Measurements from ENCODE around the gene GDF15. TPM values are rescaled to one million over a fixed set of nuclear protein-coding genes. Genes with fewer than 3 reads are reported as not detected.
"Not testable (repeated sequence)": the region's sequence is repeated elsewhere in the genome, so short reads cannot be mapped to it uniquely, and the experiment has no call there.

Gene GDF15
- total and polyA plus RNA-seq, 2 experiments from 2014 or later: 12.6 to 19.8 TPM

GRCh38 chr19:18348171-18348570 is 37.8 kb upstream of the GDF15 start:
- Histone ChIP-seq H3K36me3 (ENCODE audit: insufficient read depth) (0 out of 2 replicates have a peak, but pooled peaks cover 3% of the 10 kb centered on the region), H3K27ac (ENCODE audit: low read depth) (no peak overlapping the region), H3K4me3 (no peak overlapping the region), H2AFZ (no peak overlapping the region), H3K4me2 (no peak overlapping the region), H3K9me2 (ENCODE audit: insufficient read depth) (no peaks in the 10 kb centered on the region), H4K20me1 (replicated peaks; ENCODE audit: insufficient read depth) (no peaks in the 10 kb centered on the region), H3K27me3 (ENCODE audit: insufficient read depth) (no peaks in the 10 kb centered on the region), H3F3A (replicated peaks; ENCODE audit: low read depth) (peaks cover 19% of the 10 kb centered on the region), H3K4me1 (ENCODE audit: insufficient read depth) (peaks cover 16% of the 10 kb centered on the region; the same call in 1 of the 2 replicates), H3K79me2 (replicated peaks; ENCODE audit: insufficient read depth) (no peaks in the 10 kb centered on the region)
- H3K27me3 Mint-ChIP-seq (ENCODE audit: insufficient read depth, low read depth, poor library complexity): peaks cover 17% of the 10 kb centered on the region
- no peak for TF ChIP-seq STAT1 (IDR thresholded peaks at IDR 0.05; ENCODE audit: unreplicated experiment)
- TF ChIP-seq EZH2phosphoT487 (IDR thresholded peaks at IDR 0.05; ENCODE audit: unreplicated experiment): no peak
- no peak for TF ChIP-seq JUNB (IDR thresholded peaks at IDR 0.05; ENCODE audit: unreplicated experiment)
- no peak overlapping the region for H3K4me3 Mint-ChIP-seq
- peaks cover 44% of the 10 kb centered on the region for H3K36me3 Mint-ChIP-seq (ENCODE audit: low read depth)
- ATAC-seq: no peak
- DNase-seq (ENCODE audit: low spot score): no peak
- peaks cover 3% of the 10 kb centered on the region; the same call in 2 of the 3 replicates for H3K9me3 Mint-ChIP-seq
- peaks cover 27% of the 10 kb centered on the region for H3K4me1 Mint-ChIP-seq
- no peak overlapping the region for H3K27ac Mint-ChIP-seq

DNA sequence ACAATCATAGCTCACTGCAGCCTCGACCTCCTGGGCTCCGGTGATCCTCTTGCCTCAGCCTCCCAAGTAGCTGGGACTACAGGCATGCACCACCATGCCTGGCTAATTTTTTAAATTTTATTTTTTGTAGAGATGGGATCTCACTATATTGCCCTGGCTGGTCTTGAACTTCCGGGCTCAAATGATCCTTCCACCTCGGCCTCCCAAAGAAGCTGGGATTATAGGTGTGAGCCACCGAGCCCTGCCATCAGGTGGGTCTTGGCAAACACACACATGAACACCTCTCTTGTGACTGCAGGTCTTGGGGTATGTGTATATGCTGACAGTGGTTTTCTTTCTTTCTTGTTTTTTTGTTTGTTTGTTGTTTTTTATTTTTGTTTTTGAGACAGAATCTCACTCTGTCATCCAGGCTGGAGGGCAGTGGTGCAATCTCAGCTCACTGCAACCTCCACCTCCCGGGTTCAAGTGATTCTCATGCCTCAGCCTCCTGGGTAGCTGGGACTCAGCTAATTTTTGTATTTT is 37.1 kb upstream of the GDF15 start:
- H3K27me3 ChIP-seq (ENCODE audit: insufficient read depth); H2AFZ ChIP-seq; H3K4me3 ChIP-seq; H3K4me3 Mint-ChIP-seq; H3K27ac Mint-ChIP-seq; H3K4me2 ChIP-seq; ATAC-seq; H3K79me2 ChIP-seq (replicated peaks; ENCODE audit: insufficient read depth); H4K20me1 ChIP-seq (replicated peaks; ENCODE audit: insufficient read depth); H3K9me3 Mint-ChIP-seq; H3K36me3 ChIP-seq (ENCODE audit: insufficient read depth); DNase-seq (ENCODE audit: low spot score); H3K9me2 ChIP-seq (ENCODE audit: insufficient read depth); H3K27ac ChIP-seq (ENCODE audit: low read depth): not testable (repeated sequence)
- peaks cover 17% of the 10 kb centered on the region for H3F3A ChIP-seq (replicated peaks; ENCODE audit: low read depth)
- peaks cover 46% of the 10 kb centered on the region for H3K36me3 Mint-ChIP-seq (ENCODE audit: low read depth)
- peaks cover 14% of the 10 kb centered on the region; the same call in 1 of the 2 replicates for H3K4me1 ChIP-seq (ENCODE audit: insufficient read depth)
- H3K27me3 Mint-ChIP-seq (ENCODE audit: insufficient read depth, low read depth, poor library complexity): peaks cover 19% of the 10 kb centered on the region
- peaks cover 25% of the 10 kb centered on the region for H3K4me1 Mint-ChIP-seq

GRCh38 chr19:18349524-18350128 is 36.3 kb upstream of the GDF15 start:
- Histone ChIP-seq H3F3A (replicated peaks; ENCODE audit: low read depth) (peaks cover 17% of the 10 kb centered on the region), H3K79me2 (replicated peaks; ENCODE audit: insufficient read depth) (no peaks in the 10 kb centered on the region), H3K27me3 (ENCODE audit: insufficient read depth) (no peaks in the 10 kb centered on the region), H3K4me2 (no peak overlapping the region), H3K4me3 (no peak overlapping the region), H4K20me1 (replicated peaks; ENCODE audit: insufficient read depth) (no peaks in the 10 kb centered on the region), H2AFZ (no peak overlapping the region), H3K27ac (ENCODE audit: low read depth) (no peak overlapping the region), H3K4me1 (ENCODE audit: insufficient read depth) (peaks cover 7% of the 10 kb centered on the region; the same call in 1 of the 2 replicates), H3K36me3 (ENCODE audit: insufficient read depth) (0 out of 2 replicates have a peak, but pooled peaks cover 3% of the 10 kb centered on the region), H3K9me2 (ENCODE audit: insufficient read depth) (no peaks in the 10 kb centered on the region)
- peaks cover 43% of the 10 kb centered on the region for H3K36me3 Mint-ChIP-seq (ENCODE audit: low read depth)
- DNase-seq (ENCODE audit: low spot score): peak; percentile 79
- H3K27me3 Mint-ChIP-seq (ENCODE audit: insufficient read depth, low read depth, poor library complexity): peaks cover 19% of the 10 kb centered on the region
- peaks cover 3% of the 10 kb centered on the region; the same call in 2 of the 3 replicates for H3K9me3 Mint-ChIP-seq
- no peak overlapping the region for H3K27ac Mint-ChIP-seq
- TF ChIP-seq CTCF (conservative IDR thresholded peaks at IDR 0.05; ENCODE audit: low read depth in 2 of 2): peak; percentile 93 to 95
- TF ChIP-seq, protein P1, sequence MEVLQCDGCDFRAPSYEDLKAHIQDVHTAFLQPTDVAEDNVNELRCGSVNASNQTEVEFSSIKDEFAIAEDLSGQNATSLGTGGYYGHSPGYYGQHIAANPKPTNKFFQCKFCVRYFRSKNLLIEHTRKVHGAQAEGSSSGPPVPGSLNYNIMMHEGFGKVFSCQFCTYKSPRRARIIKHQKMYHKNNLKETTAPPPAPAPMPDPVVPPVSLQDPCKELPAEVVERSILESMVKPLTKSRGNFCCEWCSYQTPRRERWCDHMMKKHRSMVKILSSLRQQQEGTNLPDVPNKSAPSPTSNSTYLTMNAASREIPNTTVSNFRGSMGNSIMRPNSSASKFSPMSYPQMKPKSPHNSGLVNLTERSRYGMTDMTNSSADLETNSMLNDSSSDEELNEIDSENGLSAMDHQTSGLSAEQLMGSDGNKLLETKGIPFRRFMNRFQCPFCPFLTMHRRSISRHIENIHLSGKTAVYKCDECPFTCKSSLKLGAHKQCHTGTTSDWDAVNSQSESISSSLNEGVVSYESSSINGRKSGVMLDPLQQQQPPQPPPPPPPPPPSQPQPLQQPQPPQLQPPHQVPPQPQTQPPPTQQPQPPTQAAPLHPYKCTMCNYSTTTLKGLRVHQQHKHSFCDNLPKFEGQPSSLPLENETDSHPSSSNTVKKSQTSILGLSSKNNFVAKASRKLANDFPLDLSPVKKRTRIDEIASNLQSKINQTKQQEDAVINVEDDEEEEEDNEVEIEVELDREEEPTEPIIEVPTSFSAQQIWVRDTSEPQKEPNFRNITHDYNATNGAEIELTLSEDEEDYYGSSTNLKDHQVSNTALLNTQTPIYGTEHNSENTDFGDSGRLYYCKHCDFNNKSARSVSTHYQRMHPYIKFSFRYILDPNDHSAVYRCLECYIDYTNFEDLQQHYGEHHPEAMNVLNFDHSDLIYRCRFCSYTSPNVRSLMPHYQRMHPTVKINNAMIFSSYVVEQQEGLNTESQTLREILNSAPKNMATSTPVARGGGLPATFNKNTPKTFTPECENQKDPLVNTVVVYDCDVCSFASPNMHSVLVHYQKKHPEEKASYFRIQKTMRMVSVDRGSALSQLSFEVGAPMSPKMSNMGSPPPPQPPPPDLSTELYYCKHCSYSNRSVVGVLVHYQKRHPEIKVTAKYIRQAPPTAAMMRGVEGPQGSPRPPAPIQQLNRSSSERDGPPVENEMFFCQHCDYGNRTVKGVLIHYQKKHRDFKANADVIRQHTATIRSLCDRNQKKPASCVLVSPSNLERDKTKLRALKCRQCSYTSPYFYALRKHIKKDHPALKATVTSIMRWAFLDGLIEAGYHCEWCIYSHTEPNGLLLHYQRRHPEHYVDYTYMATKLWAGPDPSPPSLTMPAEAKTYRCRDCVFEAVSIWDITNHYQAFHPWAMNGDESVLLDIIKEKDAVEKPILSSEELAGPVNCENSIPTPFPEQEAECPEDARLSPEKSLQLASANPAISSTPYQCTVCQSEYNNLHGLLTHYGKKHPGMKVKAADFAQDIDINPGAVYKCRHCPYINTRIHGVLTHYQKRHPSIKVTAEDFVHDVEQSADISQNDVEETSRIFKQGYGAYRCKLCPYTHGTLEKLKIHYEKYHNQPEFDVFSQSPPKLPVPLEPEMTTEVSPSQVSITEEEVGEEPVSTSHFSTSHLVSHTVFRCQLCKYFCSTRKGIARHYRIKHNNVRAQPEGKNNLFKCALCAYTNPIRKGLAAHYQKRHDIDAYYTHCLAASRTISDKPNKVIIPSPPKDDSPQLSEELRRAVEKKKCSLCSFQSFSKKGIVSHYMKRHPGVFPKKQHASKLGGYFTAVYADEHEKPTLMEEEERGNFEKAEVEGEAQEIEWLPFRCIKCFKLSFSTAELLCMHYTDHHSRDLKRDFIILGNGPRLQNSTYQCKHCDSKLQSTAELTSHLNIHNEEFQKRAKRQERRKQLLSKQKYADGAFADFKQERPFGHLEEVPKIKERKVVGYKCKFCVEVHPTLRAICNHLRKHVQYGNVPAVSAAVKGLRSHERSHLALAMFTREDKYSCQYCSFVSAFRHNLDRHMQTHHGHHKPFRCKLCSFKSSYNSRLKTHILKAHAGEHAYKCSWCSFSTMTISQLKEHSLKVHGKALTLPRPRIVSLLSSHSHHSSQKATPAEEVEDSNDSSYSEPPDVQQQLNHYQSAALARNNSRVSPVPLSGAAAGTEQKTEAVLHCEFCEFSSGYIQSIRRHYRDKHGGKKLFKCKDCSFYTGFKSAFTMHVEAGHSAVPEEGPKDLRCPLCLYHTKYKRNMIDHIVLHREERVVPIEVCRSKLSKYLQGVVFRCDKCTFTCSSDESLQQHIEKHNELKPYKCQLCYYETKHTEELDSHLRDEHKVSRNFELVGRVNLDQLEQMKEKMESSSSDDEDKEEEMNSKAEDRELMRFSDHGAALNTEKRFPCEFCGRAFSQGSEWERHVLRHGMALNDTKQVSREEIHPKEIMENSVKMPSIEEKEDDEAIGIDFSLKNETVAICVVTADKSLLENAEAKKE (CRISPR knock-in tag; IDR thresholded peaks at IDR 0.05): no peak
- peaks cover 17% of the 10 kb centered on the region for H3K4me1 Mint-ChIP-seq
- peak; percentile 65 for ATAC-seq
- H3K4me3 Mint-ChIP-seq: no peak overlapping the region

All from GM23338 (cell line).